ENCODE results near the gene ARID1B. TPM values are rescaled to one million over a fixed set of nuclear protein-coding genes. Genes with fewer than 3 reads are reported as not detected.

ARID1B gene
- total and polyA plus RNA-seq, 4 donors, result 7.0 to 49.0 (median 24.2) TPM

GRCh38 chr6:157086632-157087031 lies 309.5 kb downstream of the ARID1B start:
- 97% methylated on average over 6 of the region's 6 CpGs for WGBS
- no peaks in the 10 kb centered on the region for H3K9me3 ChIP-seq (ENCODE audit: control insufficient read depth in 4 of 4, low read length in 3 of 4)
- H3K4me1 ChIP-seq (ENCODE audit: control insufficient read depth in 4 of 4, insufficient read depth in 4 of 4, low read length in 3 of 4), result no peaks in the 10 kb centered on the region
- no peak overlapping the region for H3K4me3 ChIP-seq (ENCODE audit: low read depth in 1 of 3, low read length in 3 of 3)
- no peak overlapping the region for H3K27ac ChIP-seq (ENCODE audit: low read depth in 1 of 2, low read length in 2 of 2)
- H3K27me3 ChIP-seq (ENCODE audit: control insufficient read depth in 4 of 4, insufficient read depth in 4 of 4, low read length in 3 of 4), result no peaks in the 10 kb centered on the region
- no peak for DNase-seq (ENCODE audit: low spot score)
- TF ChIP-seq HNF4G (IDR thresholded peaks at IDR 0.05) (no peak), NR2F2 (IDR thresholded peaks at IDR 0.05) (no peak)
- no peak overlapping the region for H3K9ac ChIP-seq (ENCODE audit: low read depth in 1 of 2, low read length in 2 of 2)
- H3K36me3 ChIP-seq (ENCODE audit: control insufficient read depth in 4 of 4, insufficient read depth in 3 of 4, low read depth in 1 of 4, low read length in 3 of 4), result peaks cover 0 to 13% (median 7%) of the 10 kb centered on the region in 4 donors

- no peak overlapping the region for H3K4me3 ChIP-seq (ENCODE audit: low read depth in 1 of 3, low read length in 3 of 3)
- TF ChIP-seq JUND (IDR thresholded peaks at IDR 0.05) (no peak), YY1 (IDR thresholded peaks at IDR 0.05) (no peak), REST (IDR thresholded peaks at IDR 0.05) (no peak), ATF3 (IDR thresholded peaks at IDR 0.05) (no peak), FOXA2 (IDR thresholded peaks at IDR 0.05) (no peak), ZBTB33 (IDR thresholded peaks at IDR 0.05) (no peak), HNF4A (conservative IDR thresholded peaks at IDR 0.05) (no peak), FOXA1 (IDR thresholded peaks at IDR 0.05) (no peak), SP1 (IDR thresholded peaks at IDR 0.05) (no peak), NR2F2 (IDR thresholded peaks at IDR 0.05) (no peak), RXRA (IDR thresholded peaks at IDR 0.05) (no peak), CTCF (IDR thresholded peaks at IDR 0.05; ENCODE audit: low read depth, low read length, missing input control) (no peak), RAD21 (IDR thresholded peaks at IDR 0.05) (no peak), TAF1 (conservative IDR thresholded peaks at IDR 0.05) (no peak), HNF4G (IDR thresholded peaks at IDR 0.05) (no peak), GABPA (IDR thresholded peaks at IDR 0.05 in 1 of 2, conservative IDR thresholded peaks at IDR 0.05 in 1 of 2) (no peak), EGR1 (IDR thresholded peaks at IDR 0.05; ENCODE audit: low read depth in 2 of 2) (no peak), MAX (IDR thresholded peaks at IDR 0.05) (no peak)
- no peak overlapping the region for H3K27ac ChIP-seq (ENCODE audit: low read depth in 1 of 2, low read length in 2 of 2)
- no peak overlapping the region for H3K9ac ChIP-seq (ENCODE audit: low read depth in 1 of 2, low read length in 2 of 2)
- H3K4me1 ChIP-seq (ENCODE audit: control insufficient read depth in 4 of 4, insufficient read depth in 4 of 4, low read length in 3 of 4), result peaks cover 0 to 2% (median under 1%) of the 10 kb centered on the region in 4 donors
- 91% methylated on average over 2 of the region's 2 CpGs for WGBS
- H3K9me3 ChIP-seq (ENCODE audit: control insufficient read depth in 4 of 4, low read length in 3 of 4), result no peaks in the 10 kb centered on the region
- peaks cover 0 to 13% (median 7%) of the 10 kb centered on the region in 4 donors for H3K36me3 ChIP-seq (ENCODE audit: control insufficient read depth in 4 of 4, insufficient read depth in 3 of 4, low read depth in 1 of 4, low read length in 3 of 4)
- no peak for DNase-seq (ENCODE audit: low spot score)
- no peaks in the 10 kb centered on the region for H3K27me3 ChIP-seq (ENCODE audit: control insufficient read depth in 4 of 4, insufficient read depth in 4 of 4, low read length in 3 of 4)
Measured at GRCh38 chr6:157087974-157088373, 310.8 kb downstream of the ARID1B start.

All from liver (tissue), 9 donors.